HG02870 (cell line): ENCODE measurements around the gene ME3.

Source experiments
- ATAC-seq: cut with Tn5 transposase; IDR thresholded peaks from one replicate; pipeline ENCODE4 v1.9.1; 2021; ENCODE audit warnings: mild to moderate bottlenecking, moderate library complexity; ENCODE audit not compliant: unreplicated experiment

The ME3 gene

DNA sequence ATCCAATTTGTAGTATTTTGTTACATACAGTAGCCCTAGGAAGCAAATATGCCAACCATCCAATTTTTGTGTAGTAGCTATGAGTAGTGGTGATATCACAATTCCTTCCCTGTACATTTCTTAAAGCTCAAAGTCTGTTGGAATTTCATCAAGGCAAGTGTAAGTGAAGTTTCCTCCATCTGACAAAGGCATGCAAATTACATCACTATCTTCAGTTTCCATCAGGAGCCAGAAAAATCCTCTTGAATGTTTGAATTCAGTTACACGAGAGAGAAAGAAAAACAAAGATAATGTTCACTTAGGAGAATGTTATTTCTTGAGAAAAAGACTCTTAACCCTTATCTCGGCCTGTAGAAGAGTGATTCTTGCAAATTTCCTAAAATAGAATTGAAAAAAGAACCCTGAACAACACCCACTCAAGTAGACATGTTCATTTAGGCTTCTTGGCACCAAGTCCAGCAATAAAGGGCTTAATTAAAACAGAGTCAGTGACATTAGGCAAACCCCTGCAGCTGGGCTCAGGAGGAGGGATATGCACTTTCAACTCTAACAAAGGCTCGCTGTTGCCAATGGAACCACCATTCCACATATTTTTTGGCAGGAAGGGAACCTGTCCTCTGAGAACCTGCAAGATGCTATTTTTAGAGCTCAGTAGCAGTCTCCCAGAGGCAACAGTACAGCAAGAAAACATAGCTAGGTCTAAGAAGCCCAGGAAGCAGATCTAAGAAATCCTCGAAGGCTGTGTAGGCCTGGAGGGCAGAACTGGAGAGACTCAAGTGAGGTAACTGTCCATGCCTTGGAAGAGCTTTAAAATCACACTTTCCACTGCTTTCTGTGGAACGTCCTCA, 153.1 kb downstream of the ME3 start:
- no peak for ATAC-seq

DNA sequence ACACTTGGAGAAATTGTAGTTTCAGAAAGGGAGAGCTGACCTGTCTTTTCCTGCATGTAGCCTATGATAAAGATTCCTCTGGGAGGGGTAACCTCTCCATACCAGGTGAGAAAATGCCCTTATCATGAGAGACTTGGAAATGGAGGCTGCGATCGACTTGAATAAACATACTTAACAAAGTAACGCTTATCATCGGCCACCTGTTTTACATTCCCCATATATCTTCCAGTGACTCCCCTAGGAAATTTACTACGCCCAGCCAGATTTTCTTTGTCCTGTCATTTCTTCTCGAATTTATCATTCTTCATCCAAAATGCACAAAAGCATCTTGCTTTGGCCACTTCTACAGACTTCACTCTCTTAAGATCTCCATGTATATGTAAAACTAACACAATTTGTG, 154.2 kb downstream of the ME3 start:
- ATAC-seq: no peak

DNA sequence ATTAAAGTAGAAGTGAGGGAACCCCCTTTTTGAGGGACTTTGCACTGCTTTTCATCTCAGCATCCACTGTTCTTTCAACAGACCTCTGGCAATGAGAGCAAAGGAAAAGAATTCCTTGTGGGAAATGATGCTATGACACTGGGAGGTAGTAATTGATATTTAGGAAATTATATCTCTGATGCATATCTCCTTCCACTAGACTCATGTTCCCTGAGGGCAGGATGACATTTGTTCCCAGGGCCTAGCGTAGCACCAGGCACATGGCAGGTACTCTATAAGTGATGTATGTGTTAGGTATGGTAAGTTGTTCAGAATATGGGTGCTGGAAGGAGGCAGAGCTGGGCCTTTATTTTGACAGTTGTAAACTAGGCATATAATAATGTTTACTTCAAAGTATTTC, 154.9 kb downstream of the ME3 start:
- ATAC-seq: no peak

DNA sequence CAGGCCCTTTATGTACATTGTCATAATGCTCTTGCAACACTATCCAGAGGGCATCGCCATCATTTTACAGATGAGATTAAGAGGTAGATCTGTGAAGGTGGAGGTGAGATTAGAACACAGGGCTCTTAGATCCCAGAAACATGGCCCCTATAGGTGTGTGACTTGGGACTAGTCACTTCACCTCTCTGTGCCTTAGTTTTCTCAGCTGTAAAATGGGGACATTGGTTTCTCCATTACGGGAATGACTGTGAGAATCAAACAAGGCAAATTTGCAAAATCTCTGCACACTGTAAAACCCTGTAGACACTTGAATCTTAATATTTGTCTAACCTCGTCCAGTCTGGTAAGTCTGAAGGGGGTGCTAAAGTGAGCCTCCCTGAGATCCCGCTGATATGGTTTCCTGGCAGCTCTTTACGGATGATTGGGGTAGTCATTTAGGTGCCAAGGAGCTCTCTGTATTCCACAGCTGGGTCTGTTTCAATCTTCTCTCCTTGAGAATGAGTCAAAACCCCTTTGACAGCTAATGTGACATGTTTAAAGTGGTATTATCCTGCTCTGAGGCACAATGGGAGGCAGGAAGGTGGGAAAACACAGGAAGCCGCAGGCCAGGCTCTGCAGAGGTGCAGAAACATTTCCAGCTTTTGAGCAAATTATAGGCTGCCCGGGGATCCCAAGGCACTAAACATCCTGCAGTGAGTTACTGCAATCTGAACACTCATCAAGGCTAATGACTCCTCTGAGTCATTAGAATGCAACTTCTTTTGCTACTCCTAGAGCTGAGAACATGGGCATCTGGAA, 156.9 kb downstream of the ME3 start:
- ATAC-seq: no peak

DNA sequence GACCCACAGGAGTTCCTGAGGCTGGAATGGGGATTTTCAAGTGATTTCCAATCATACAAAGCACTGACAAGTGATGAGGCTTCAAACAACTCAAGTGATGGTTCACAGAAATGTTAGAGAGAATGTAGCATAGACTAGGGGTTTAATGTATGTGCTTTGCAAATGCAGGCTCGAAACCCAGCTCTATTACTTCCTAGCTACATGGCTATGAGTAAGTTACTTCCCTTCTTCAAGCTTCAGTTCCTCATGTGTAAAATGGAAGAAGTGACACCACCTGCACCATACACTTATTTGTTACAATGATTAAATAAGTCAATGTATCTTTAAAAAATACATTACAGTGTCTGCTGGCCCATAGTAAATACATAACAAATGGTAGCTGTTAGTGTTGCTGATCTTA, 158.0 kb downstream of the ME3 start:
- peak; percentile 60 for ATAC-seq

DNA sequence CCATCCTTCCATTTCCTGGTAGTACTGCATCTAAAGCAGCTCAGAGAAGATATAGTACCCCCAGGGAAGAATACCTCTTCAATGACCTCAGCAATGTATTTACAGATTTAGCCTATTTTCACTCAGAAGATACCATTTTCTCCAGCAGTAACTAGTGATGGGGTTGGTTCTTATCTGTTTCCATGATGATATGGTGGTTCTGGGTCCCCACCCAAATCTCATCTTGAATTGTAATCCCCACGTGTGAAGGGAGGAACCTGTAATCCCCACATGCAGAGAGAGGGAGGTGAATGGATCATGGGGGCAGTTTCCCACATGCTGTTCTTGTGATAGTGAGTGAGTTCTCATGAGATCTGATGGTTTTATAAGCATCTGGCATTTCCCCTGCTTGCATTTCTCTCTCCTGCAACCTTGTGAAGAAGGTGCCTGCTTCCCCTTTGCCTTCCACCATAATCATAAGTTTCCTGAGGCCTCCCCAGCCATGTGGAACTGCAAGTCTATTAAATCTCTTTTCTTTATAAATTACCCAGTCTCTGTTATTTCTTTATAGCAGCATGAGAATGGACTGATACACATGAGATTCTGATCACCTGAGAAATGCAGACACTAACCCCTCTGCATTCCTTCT, 158.6 kb downstream of the ME3 start:
- ATAC-seq: no peak

DNA sequence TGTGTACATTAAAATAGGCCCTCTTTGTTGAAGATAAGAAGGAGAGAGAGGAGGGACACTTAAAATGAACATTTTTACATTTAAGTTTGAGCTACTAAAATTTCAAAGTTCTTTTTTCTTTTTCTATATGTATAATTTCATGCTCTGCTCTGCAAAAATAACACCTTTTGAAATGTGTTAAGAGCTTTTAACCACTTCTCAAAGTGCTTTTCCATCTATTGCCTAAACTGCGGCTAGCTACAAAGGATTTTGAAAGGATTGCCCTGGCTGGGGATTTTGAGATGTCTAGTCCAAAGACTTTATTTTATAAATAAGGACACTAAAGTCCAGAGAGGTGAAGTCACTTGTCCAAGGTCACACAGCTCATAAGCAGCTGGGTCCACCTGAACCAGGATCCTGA, 159.3 kb downstream of the ME3 start:
- no peak for ATAC-seq

DNA sequence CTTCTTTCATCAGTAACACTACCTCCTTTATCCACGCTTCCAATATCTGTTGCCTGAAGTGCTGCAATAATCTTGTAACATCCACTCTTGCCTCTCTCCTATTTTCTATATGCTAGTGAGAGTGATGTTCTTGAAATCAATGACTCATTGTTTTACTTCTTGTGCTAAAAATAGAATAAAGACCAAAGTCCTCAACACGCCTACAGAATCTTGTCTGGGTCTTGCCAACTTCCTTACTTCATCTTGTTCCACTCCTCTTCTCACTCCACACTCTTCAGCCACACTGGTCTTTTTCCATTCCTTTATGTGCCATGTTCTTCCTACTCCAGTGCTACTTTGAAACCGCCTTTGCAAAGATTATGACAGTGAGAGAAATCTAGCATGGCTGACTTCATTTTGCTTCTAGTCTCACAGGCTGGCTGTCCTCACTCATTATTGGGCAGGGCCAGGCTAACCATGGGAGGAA, 161.3 kb downstream of the ME3 start:
- peak; percentile 69 for ATAC-seq

DNA sequence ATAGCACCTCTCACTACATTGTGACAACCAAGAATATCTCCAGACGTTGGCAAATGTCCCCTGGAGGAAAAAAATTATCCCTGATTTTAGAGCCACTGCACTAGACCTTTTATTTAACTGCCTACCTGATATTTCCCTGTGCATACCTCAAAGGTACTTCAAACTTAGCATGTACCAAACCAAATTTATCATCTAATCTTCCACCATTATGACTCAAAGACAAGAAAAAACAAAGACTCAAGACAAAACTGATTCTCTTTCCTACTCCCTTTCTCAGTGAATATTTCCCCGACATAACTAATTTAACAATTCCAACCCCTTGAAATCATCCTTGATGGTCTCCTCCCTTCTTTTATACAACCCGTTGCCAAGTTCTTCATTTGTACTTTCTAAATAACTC, 161.7 kb downstream of the ME3 start:
- no peak for ATAC-seq

DNA sequence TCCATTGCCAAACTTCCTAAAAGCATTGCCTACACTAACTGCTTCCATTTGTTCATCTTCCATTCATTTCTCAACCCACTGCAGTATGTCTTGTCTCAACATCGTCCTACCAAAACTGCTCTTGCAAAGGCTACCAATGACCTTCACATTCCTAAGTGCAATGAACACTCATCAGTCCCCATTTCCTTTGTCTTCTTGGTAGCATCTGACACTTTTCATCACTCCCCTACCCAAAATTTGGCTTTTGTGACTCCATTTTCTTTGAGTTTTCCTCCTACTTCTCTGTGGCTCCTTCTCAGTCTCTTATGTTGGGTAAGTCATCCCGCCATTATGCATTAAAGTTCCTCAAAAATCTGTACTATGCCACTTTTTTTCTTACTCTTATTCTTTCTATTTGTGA, 162.3 kb downstream of the ME3 start:
- no peak for ATAC-seq

DNA sequence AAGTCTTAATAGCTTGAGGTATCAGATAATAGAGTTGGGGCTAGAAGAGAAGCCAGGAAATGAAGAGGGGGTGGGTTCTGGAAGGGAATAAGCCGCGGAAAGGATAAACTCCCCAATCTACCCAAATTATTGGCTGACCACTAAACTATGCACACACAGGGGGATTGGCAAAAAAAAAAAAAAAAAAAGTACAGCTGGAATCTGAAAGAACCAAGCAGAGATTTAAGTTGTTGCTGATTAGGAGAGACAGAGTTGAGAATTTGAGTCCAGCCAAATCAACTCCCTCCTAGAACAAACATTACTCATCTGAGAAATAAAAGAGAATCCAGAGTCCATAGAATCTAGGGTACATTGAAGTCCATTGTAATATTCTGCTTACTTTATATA, 162.8 kb downstream of the ME3 start:
- no peak for ATAC-seq

DNA sequence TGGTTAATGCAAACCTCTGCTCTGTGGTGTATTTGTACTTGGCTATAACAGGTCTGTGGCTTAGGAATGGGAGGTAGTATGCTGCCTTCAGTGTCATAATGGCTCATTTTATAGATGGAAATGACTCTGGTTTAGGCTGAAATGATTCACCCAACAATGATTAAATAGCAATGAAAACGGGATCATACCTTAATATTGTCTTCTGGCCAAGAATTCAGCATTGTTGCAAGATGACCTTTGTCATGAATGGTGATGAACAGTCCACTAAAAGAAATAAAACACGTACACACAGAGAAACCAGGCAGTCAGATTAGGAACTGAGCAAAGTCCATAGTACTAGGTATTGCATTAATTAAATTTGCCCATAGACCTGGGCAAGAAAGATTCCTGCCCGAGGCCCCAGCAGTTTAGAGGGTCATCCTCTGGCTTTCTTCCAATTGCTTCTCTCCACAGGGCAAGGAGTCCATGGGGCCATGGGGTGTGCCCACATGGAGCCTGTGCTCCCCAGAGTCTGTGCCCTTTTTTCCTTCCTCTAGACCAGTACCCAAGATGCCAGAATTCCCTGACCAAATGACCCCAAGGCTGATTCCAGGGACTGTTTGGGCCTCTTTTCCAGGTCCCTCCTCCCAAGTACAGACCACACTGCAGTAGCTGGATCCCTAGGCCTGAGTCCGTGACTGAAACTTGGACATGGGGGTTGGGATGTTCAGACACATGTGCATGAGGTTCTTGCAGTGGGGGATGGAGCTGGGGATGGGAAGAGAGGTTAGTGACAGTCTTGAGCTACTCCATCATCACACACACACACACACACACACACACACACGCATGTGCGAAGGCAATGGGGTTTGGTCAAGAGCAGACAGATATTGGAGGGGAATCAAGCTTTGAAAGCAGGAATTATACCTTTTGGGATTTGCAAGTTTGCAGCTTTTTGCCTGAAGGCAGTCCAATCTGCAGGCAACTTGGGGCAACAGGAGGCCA, 163.5 kb downstream of the ME3 start:
- ATAC-seq: no peak

DNA sequence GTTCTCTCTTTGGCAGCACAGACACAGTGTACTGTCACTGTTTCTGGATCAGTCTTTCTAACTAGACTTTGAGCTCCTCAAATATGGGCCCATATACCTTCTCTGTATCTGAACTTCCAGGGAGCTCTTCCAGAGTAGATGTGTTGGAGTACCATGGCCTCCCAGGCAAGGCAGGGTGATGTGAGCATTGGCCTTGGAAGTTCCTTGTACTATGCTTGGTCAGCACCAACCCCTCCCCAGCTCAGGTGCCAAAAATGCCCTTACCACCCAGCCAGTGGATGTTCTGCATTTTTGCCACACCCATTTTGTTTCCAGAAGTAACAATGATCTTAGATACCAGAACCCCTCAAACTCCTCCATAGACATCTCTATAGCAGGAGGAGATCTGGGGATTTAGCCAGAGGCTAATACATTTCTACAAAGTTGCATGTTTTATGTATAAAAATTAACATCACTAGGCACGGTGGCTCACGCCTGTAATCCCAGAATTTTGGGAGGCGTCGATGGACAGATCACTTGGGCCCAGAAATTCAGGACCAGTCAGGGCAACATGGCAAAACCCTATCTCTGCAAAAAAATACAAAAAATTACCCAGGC, 165.1 kb downstream of the ME3 start:
- ATAC-seq: no peak

DNA sequence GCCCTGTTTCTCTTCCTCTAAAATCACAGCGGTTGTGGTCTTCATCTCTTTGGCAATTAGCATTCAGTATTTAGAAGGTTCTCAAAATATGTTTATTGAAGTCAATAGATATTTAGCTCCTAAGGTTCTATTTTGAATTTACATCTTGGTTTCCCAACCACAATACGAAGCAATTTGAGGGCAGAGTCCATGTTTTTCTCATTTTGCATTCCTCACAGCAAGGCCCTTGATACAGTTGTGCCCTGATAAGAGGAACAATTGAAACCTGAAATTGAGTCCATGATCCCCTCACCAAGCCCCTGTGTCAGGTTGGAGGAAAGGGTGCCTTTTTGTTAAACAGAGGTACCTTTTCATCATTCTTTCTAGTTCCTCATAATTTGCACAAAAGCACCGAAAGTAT, 166.2 kb downstream of the ME3 start:
- no peak for ATAC-seq

DNA sequence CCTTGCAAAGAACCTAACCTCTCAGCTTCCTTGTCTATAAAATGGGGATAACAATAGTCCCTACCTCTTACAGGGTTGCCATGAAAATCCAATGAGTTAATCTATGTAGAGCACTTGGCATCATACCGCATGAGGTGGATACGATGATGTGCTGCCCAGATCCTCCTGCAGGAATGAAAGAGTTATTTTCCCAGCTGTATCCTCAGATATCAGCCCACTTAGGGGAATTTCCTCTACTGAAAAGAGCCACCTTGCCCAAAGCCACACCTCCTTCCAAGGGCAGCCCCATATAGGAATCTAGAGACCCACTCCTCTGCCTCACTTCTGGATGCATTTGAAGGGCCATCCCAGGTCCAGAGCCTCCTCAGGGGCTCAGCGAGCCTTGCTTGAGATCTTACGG, 169.3 kb downstream of the ME3 start:
- ATAC-seq: no peak

DNA sequence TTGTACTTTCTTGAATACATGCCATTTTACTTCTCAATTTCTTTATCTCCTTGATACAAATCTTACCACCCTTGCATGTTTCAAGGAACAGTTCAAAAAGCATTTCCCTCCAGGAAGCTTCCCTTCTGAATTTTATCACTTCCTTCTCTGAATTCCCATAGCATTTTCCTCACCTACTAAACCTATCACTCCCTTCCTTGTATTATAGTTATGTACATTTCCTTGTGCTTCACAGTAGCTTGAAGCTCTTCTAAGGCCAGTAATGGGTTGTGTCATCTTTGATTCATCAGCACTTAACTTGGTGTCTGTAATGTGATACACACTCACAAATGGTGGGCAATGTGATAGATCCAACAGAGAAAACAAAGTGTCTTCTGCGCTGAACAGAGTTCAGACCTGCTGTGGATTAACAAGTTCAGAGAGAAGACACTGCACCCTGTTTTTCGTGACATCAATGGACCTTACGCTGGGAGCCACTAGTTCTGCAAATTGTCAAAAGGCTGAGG, 170.2 kb downstream of the ME3 start:
- ATAC-seq: no peak

DNA sequence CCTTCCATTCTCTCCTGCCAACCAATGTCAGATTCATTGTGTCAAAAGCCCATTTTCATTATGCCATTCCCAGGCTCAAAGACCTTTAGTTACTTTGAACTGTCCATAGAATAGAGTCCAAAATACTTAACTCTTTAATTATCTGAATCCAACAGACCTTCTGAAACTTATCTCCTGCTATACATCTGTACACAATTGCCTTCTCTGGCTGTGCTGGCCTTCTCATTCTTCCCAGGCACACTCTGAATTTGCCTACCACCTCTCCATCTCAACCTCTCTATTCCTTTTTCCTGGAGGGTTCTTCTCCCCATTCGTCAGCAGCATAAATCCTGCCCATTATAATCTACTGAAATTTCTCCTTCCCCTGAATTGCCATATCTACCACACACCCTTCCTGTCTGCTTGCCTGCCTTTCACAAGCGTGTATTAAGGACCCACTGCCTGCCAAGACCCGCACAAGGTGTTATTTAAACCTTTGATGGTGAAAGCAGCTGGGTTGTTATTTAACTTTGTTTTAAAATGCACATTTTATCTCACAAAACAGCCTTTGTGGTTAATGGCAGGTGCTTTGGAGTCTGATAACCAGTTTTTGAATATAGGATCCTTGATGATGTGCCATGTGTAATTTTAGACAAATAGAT, 171.8 kb downstream of the ME3 start:
- ATAC-seq: no peak

DNA sequence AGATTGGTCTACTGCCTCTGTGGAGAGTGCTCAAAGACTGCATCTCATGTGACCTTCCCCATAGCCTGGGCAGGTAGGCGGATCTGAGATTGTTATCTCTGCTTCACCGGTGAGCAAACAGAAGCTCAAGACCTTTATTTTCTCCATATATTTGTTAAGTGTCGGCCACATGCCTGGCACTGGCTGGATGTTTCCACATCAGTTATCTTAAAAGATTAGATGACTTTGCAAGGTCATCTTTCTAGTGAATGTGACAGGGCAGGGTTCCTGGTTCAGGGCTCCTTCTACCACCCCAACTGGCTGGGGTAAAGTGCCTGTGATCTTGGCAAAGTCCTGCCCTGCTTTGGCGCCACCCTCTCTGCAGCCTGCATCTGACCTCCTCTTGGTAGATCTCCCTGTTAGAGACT, 172.7 kb downstream of the ME3 start:
- ATAC-seq: no peak

DNA sequence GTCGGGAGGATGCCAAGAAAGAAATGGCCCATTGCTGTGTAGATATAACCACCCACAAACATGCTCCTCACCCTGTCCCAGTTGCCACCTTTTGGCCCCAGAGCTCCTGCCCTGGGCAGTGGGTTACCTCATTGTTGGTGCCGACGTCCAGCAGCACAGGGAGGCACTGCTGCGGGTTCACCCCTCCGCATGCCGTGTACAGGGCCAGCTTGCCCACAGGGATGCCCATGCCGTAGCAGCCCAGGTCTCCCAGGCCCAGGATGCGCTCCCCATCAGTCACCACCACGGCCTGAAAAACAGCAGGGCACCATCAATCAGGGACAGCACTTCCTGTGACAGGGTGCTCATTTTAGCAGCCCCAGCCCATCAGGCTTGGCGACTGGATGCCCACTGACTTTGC, 174.6 kb downstream of the ME3 start:
- no peak for ATAC-seq

DNA sequence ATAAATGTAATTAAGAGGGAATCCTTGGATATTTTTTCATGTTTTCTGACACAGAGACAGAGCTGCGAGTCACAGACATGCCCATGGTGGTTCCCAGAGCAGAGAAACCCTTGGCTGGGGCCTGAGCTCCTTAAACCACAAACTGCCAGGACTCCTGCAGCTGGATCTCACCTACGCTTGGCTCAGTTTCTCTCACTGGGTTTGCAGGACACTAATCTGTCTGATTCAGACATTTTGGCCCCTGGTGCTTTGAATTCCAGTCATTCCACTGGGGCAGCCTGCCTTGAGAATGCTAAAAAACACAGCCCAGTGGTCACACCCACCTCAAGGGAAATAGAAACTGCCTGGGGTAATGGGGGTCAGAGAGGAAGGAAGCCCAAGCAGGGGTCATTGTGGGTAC, 175.1 kb downstream of the ME3 start:
- ATAC-seq: no peak
